IPS DF 6.9 (cell line): ENCODE results near the gene RPS6KA2.

Experiments used
- DNase-seq: peaks from one replicate; pipeline ENCODE4 v3.0.0-alpha.2; 2013; ENCODE audit warnings: low read depth, low spot score
- H3K27ac ChIP-seq: one replicate; pipeline ENCODE4 v1.5.1; 2013; ENCODE audit warnings: low read length, control low read depth
- H3K27me3 ChIP-seq: 2 replicates; pipeline ENCODE4 v1.6.1; 2013; ENCODE audit warnings: mild to moderate bottlenecking, low read length; ENCODE audit not compliant: control insufficient read depth, insufficient read depth
- H3K36me3 ChIP-seq: 2 replicates; pipeline ENCODE4 v1.6.1; 2013; ENCODE audit warnings: low read length; ENCODE audit not compliant: control insufficient read depth, insufficient read depth
- H3K4me1 ChIP-seq: 2 replicates; pipeline ENCODE4 v1.6.1; 2013; ENCODE audit warnings: low read length; ENCODE audit not compliant: control insufficient read depth, insufficient read depth
- H3K4me3 ChIP-seq: 2 replicates; pipeline ENCODE4 v1.5.1; 2013; ENCODE audit warnings: mild to moderate bottlenecking, low read length
- H3K9me3 ChIP-seq: 2 replicates; pipeline ENCODE4 v1.6.1; 2013; ENCODE audit warnings: low read length, inconsistent platforms; ENCODE audit not compliant: control insufficient read depth, insufficient read depth
- WGBS: extraction: QIAGEN DNeasy Blood & Tissue Kit; methylation state at CpG from one replicate; pipeline ENCODE4 v1.1.7; 2013; ENCODE audit warnings: mixed read lengths, missing lambda C conversion rate; ENCODE audit not compliant: insufficient read length, insufficient coverage; 5-methylcytosine and 5-hydroxymethylcytosine counted together

RPS6KA2 gene

GRCh38 chr6:166592821-166593220 lies 34.2 kb downstream of the RPS6KA2 start:
- Histone ChIP-seq H3K4me1 (no peaks in the 10 kb centered on the region), H3K4me3 (no peak overlapping the region), H3K27me3 (no peaks in the 10 kb centered on the region), H3K9me3 (no peaks in the 10 kb centered on the region), H3K27ac (no peak overlapping the region), H3K36me3 (no peaks in the 10 kb centered on the region)
- no peak for DNase-seq
- WGBS, result no CpG with 5 or more reads among the region's 9 CpGs

- H3K27me3 ChIP-seq, result no peaks in the 10 kb centered on the region
- DNase-seq, result no peak
Observed at GRCh38 chr6:166591961-166592520, 35.0 kb downstream of the RPS6KA2 start.

GRCh38 chr6:166591026-166591425 lies 36.0 kb downstream of the RPS6KA2 start:
- no peak for DNase-seq
- Histone ChIP-seq H3K4me1 (no peaks in the 10 kb centered on the region), H3K9me3 (no peaks in the 10 kb centered on the region), H3K36me3 (no peaks in the 10 kb centered on the region), H3K27ac (no peak overlapping the region), H3K4me3 (no peak overlapping the region), H3K27me3 (no peaks in the 10 kb centered on the region)
- no CpG with 5 or more reads among the region's 11 CpGs for WGBS

More at GRCh38 chr6:166591961-166592520, 35.0 kb downstream of the RPS6KA2 start:
- no peaks in the 10 kb centered on the region for H3K9me3 ChIP-seq
- H3K27ac ChIP-seq, result no peak overlapping the region
- H3K4me1 ChIP-seq, result no peaks in the 10 kb centered on the region
- no CpG with 5 or more reads among the region's 7 CpGs for WGBS
- no peaks in the 10 kb centered on the region for H3K36me3 ChIP-seq
- no peak overlapping the region for H3K4me3 ChIP-seq

GRCh38 chr6:166589786-166590574 lies 37.1 kb downstream of the RPS6KA2 start:
- Histone ChIP-seq H3K9me3 (no peaks in the 10 kb centered on the region), H3K27me3 (no peaks in the 10 kb centered on the region), H3K4me3 (no peak overlapping the region), H3K36me3 (no peaks in the 10 kb centered on the region), H3K4me1 (no peaks in the 10 kb centered on the region), H3K27ac (no peak overlapping the region)
- DNase-seq, result no peak
- whole genome bisulfite sequencing, result no CpG with 5 or more reads among the region's 8 CpGs

- no peaks in the 10 kb centered on the region for H3K9me3 ChIP-seq
- WGBS, result no CpG with 5 or more reads among the region's 4 CpGs
- H3K36me3 ChIP-seq, result no peaks in the 10 kb centered on the region
- no peak overlapping the region for H3K4me3 ChIP-seq
- H3K27ac ChIP-seq, result no peak overlapping the region
- no peak for DNase-seq
- no peaks in the 10 kb centered on the region for H3K27me3 ChIP-seq
- no peaks in the 10 kb centered on the region for H3K4me1 ChIP-seq
Observed at GRCh38 chr6:166589337-166589731, 37.7 kb downstream of the RPS6KA2 start.

GRCh38 chr6:166588691-166589336 lies 38.2 kb downstream of the RPS6KA2 start:
- no peak overlapping the region for H3K27ac ChIP-seq
- H3K4me3 ChIP-seq, result no peak overlapping the region

GRCh38 chr6:166587631-166588413 lies 39.2 kb downstream of the RPS6KA2 start:
- H3K4me1 ChIP-seq, result peaks cover 2% of the 10 kb centered on the region; the same call in 1 of the 2 replicates
- H3K27me3 ChIP-seq, result no peaks in the 10 kb centered on the region
- H3K27ac ChIP-seq, result no peak overlapping the region
- no peak overlapping the region for H3K4me3 ChIP-seq
- no peak for DNase-seq
- H3K9me3 ChIP-seq, result no peaks in the 10 kb centered on the region
- H3K36me3 ChIP-seq, result no peaks in the 10 kb centered on the region
- no CpG with 5 or more reads among the region's 10 CpGs for WGBS

More at GRCh38 chr6:166588691-166589336, 38.2 kb downstream of the RPS6KA2 start:
- H3K27me3 ChIP-seq, result no peaks in the 10 kb centered on the region
- DNase-seq, result no peak
- no peaks in the 10 kb centered on the region for H3K4me1 ChIP-seq
- H3K36me3 ChIP-seq, result no peaks in the 10 kb centered on the region
- no peaks in the 10 kb centered on the region for H3K9me3 ChIP-seq
- no CpG with 5 or more reads among the region's 11 CpGs for WGBS

- no peak within 1 kb of the TSS for H3K27ac ChIP-seq
- WGBS, result no CpG with 5 or more reads among the region's 9 CpGs
- no peak for DNase-seq
- peaks cover 2% of the 10 kb centered on the region; the same call in 1 of the 2 replicates for H3K4me1 ChIP-seq
- H3K9me3 ChIP-seq, result no peaks in the 10 kb centered on the region
- no peaks in the 10 kb centered on the region for H3K36me3 ChIP-seq
- H3K4me3 ChIP-seq, result no peak within 1 kb of the TSS
- no peaks in the 10 kb centered on the region for H3K27me3 ChIP-seq
Observed at GRCh38 chr6:166586424-166587156, 40.5 kb downstream of the RPS6KA2 start, which contains the start of gene RAMACL. TSS of gene RAMACL (minus strand) at chr6:166586678. CDS start at chr6:166586477, 201 bp downstream.

- no peak overlapping the region for H3K27ac ChIP-seq
- H3K9me3 ChIP-seq, result no peaks in the 10 kb centered on the region
- WGBS, result no CpG with 5 or more reads among the region's 12 CpGs
- peaks cover 2% of the 10 kb centered on the region; the same call in 1 of the 2 replicates for H3K4me1 ChIP-seq
- no peak for DNase-seq
- H3K36me3 ChIP-seq, result no peaks in the 10 kb centered on the region
- H3K27me3 ChIP-seq, result no peaks in the 10 kb centered on the region
- no peak overlapping the region for H3K4me3 ChIP-seq
Observed at GRCh38 chr6:166584853-166585429, 42.1 kb downstream of the RPS6KA2 start.
